Neural progenitor cell (in vitro differentiated cells): ENCODE results near the gene STKLD1. TPM values are rescaled to one million over a fixed set of nuclear protein-coding genes. Genes with fewer than 3 reads are reported as not detected.

Experiments
- DNase-seq: peaks from one replicate; pipeline ENCODE4 v3.0.0-alpha.2; 2016; ENCODE audit warnings: low spot score
- H2AFZ ChIP-seq: fragments of 200-600 bp; sonication (generic); replicated peaks from 2 replicates; pipeline ENCODE4 v1.6.1; 2016; ENCODE audit warnings: antibody characterized with exemption
- H3F3A ChIP-seq: fragments of 200-600 bp; sonication (generic); 2 replicates; pipeline ENCODE4 v1.6.1; 2016; ENCODE audit warnings: antibody characterized with exemption, low read depth
- H3K27ac ChIP-seq: fragments of 200-600 bp; sonication (generic); 2 replicates; pipeline ENCODE4 v1.5.1; 2016; ENCODE audit warnings: mild to moderate bottlenecking
- H3K27me3 ChIP-seq: fragments of 200-600 bp; sonication (generic); 2 replicates; pipeline ENCODE4 v1.6.1; 2016; ENCODE audit warnings: mild to moderate bottlenecking, moderate library complexity
- H3K36me3 ChIP-seq: fragments of 200-600 bp; sonication (generic); 2 replicates; pipeline ENCODE4 v1.5.1; 2016
- H3K4me1 ChIP-seq: fragments of 200-600 bp; sonication (generic); 2 replicates; pipeline ENCODE4 v1.6.1; 2016; ENCODE audit warnings: mixed run types
- H3K4me2 ChIP-seq: fragments of 200-600 bp; sonication (generic); 2 replicates; pipeline ENCODE4 v1.6.1; 2016
- H3K4me3 ChIP-seq: fragments of 200-600 bp; sonication (generic); 2 replicates; pipeline ENCODE4 v1.5.1; 2016
- H3K79me2 ChIP-seq: fragments of 200-600 bp; sonication (generic); 2 replicates; pipeline ENCODE4 v1.6.1; 2016; ENCODE audit warnings: low read depth
- H3K9ac ChIP-seq: fragments of 200-600 bp; sonication (generic); 2 replicates; pipeline ENCODE4 v1.6.1; 2016
- H3K9me3 ChIP-seq: fragments of 200-600 bp; sonication (generic); 2 replicates; pipeline ENCODE4 v1.5.1; 2016; ENCODE audit warnings: low read depth
- H4K20me1 ChIP-seq: fragments of 200-600 bp; sonication (generic); 2 replicates; pipeline ENCODE4 v1.6.1; 2016; ENCODE audit warnings: low read depth
- H3K27ac Mint-ChIP-seq: 3 replicates; pipeline ENCODE4 v1.8.0; 2021; ENCODE audit warnings: mixed read lengths
- H3K27me3 Mint-ChIP-seq: 2 replicates; pipeline ENCODE4 v1.8.0; 2022; ENCODE audit warnings: low read depth, mild to moderate bottlenecking, inconsistent platforms, moderate library complexity, mixed read lengths; ENCODE audit not compliant: insufficient read depth
- H3K36me3 Mint-ChIP-seq: 3 replicates; pipeline ENCODE4 v1.8.0; 2021; ENCODE audit warnings: mixed read lengths
- H3K4me1 Mint-ChIP-seq: 3 replicates; pipeline ENCODE4 v1.8.0; 2021; ENCODE audit warnings: mixed read lengths
- H3K4me3 Mint-ChIP-seq: 3 replicates; pipeline ENCODE4 v1.8.0; 2021; ENCODE audit warnings: mild to moderate bottlenecking, moderate library complexity, mixed read lengths
- H3K9me3 Mint-ChIP-seq: 3 replicates; pipeline ENCODE4 v1.8.0; 2020; ENCODE audit warnings: mixed read lengths
- EZH2 ChIP-seq: fragments of 200-600 bp; sonication (generic); IDR thresholded peaks from 2 replicates; pipeline ENCODE4 v1.6.1; 2017; ENCODE audit warnings: antibody characterized with exemption, mild to moderate bottlenecking, moderate library complexity
- EZH2phosphoT487 ChIP-seq: fragments of 200-600 bp; sonication (generic); IDR thresholded peaks from 2 replicates; pipeline ENCODE4 v1.6.1; 2017; ENCODE audit warnings: antibody characterized with exemption
- total RNA-seq: library from RNA; depleted of rRNA; stranded (reverse); fragments of >200 nt; gene quantifications from 2 replicates; pipeline ENCODE4 v1.2.3, GENCODE V29; 2015; ENCODE audit warnings: low replicate concordance
- TF ChIP-seq, protein P1 (sequence below): fragments of 200-600 bp; sonication (generic); IDR thresholded peaks from 2 replicates; pipeline ENCODE4 v1.5.1; 2017; ENCODE audit warnings: antibody characterized with exemption, mild to moderate bottlenecking

STKLD1 gene
- total RNA-seq, 1 donor from 2014 or later, result 0.58 TPM

DNA sequence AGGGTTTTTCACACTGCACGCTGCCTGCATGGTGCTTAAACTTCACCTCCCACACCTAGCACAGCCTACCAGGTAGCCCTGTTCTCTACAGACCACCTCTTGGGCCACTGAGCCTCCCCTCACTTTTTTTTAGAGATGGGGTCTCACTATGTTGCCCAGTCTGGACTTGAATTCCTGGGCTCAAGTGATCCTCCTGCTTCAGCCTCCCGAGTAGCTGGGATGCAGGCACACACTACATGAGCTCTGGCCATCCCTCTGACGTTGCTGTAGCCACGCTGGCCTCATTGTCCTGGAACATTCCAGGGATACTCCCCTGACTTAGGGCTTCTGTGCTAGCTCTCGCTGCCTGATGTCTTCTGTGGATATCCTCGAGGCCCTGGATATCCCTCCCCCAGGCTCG, 76.4 kb downstream of the STKLD1 start:
- H3K9ac ChIP-seq, result no peak overlapping the region
- Mint-ChIP-seq H3K4me3 (no peak overlapping the region), H3K9me3 (no peaks in the 10 kb centered on the region), H3K27ac (no peak overlapping the region), H3K36me3 (no peaks in the 10 kb centered on the region), H3K27me3 (peaks cover 7% of the 10 kb centered on the region), H3K4me1 (no peaks in the 10 kb centered on the region)
- no peak overlapping the region for H2AFZ ChIP-seq
- TF ChIP-seq EZH2phosphoT487 (no peak), EZH2 (no peak)
- TF ChIP-seq, protein P1, sequence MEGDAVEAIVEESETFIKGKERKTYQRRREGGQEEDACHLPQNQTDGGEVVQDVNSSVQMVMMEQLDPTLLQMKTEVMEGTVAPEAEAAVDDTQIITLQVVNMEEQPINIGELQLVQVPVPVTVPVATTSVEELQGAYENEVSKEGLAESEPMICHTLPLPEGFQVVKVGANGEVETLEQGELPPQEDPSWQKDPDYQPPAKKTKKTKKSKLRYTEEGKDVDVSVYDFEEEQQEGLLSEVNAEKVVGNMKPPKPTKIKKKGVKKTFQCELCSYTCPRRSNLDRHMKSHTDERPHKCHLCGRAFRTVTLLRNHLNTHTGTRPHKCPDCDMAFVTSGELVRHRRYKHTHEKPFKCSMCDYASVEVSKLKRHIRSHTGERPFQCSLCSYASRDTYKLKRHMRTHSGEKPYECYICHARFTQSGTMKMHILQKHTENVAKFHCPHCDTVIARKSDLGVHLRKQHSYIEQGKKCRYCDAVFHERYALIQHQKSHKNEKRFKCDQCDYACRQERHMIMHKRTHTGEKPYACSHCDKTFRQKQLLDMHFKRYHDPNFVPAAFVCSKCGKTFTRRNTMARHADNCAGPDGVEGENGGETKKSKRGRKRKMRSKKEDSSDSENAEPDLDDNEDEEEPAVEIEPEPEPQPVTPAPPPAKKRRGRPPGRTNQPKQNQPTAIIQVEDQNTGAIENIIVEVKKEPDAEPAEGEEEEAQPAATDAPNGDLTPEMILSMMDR, result no peak
- no peaks in the 10 kb centered on the region for H3F3A ChIP-seq
- no peaks in the 10 kb centered on the region for H3K27me3 ChIP-seq
- no peaks in the 10 kb centered on the region for H3K4me1 ChIP-seq
- no peaks in the 10 kb centered on the region for H3K79me2 ChIP-seq
- H3K4me3 ChIP-seq, result no peak overlapping the region
- H3K36me3 ChIP-seq, result no peaks in the 10 kb centered on the region
- no peak overlapping the region for H3K27ac ChIP-seq
- no peak for DNase-seq
- H3K4me2 ChIP-seq, result no peak overlapping the region
- no peaks in the 10 kb centered on the region for H4K20me1 ChIP-seq
- no peaks in the 10 kb centered on the region for H3K9me3 ChIP-seq

DNA sequence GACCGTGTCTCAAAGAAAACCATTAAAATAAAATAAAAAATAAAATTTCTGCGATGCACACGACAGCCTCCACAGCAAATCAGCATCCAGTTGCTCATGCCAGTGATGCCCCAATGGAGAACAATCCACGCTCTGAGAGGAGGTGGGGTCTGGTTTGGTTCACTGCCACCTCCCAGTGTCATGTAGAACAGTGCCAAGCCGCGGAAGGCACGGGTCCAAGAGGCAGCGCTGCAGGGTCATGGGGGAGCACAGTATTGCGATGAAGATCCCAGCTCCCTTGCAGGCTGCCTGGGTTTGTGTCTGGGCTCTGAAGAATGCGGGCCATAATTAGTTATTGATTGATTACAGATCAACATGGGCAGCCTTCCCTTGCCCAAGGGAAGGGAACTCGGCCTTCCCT, 77.5 kb downstream of the STKLD1 start:
- H3K4me3 ChIP-seq, result no peak overlapping the region
- DNase-seq, result no peak
- H3K9me3 ChIP-seq, result no peaks in the 10 kb centered on the region
- peaks cover 2% of the 10 kb centered on the region for H3K27me3 Mint-ChIP-seq
- no peaks in the 10 kb centered on the region for H3K9me3 Mint-ChIP-seq
- H3K9ac ChIP-seq, result no peak overlapping the region
- H3K27ac ChIP-seq, result no peak overlapping the region
- H3K4me1 Mint-ChIP-seq, result no peaks in the 10 kb centered on the region
- peaks cover 2% of the 10 kb centered on the region for H3K27me3 ChIP-seq
- H3K4me1 ChIP-seq, result no peaks in the 10 kb centered on the region
- H3K4me3 Mint-ChIP-seq, result no peak overlapping the region
- no peaks in the 10 kb centered on the region for H4K20me1 ChIP-seq
- H2AFZ ChIP-seq, result no peak overlapping the region
- no peak overlapping the region for H3K4me2 ChIP-seq
- H3K36me3 Mint-ChIP-seq, result no peaks in the 10 kb centered on the region
- no peak overlapping the region for H3K27ac Mint-ChIP-seq
- TF ChIP-seq EZH2 (no peak), EZH2phosphoT487 (no peak)
- TF ChIP-seq, protein P1, result no peak
- H3K79me2 ChIP-seq, result no peaks in the 10 kb centered on the region
- no peaks in the 10 kb centered on the region for H3K36me3 ChIP-seq
- no peaks in the 10 kb centered on the region for H3F3A ChIP-seq

DNA sequence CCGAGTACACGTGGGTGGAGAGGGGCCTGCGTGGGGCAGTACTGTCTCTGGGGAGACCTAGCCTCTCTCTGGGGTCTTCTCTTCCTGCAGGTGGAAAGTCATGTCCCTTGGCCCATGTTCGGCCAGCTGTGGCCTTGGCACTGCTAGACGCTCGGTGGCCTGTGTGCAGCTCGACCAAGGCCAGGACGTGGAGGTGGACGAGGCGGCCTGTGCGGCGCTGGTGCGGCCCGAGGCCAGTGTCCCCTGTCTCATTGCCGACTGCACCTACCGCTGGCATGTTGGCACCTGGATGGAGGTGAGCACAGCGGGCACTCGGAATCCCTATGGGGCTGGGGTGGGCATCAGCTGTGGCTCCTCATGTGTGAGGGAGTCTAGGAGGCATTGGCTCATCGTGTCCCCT, 78.2 kb downstream of the STKLD1 start:
- Mint-ChIP-seq H3K4me1 (peaks cover 2% of the 10 kb centered on the region), H3K27ac (peak overlapping the region; percentile 76), H3K36me3 (no peaks in the 10 kb centered on the region), H3K9me3 (no peaks in the 10 kb centered on the region), H3K4me3 (no peak overlapping the region), H3K27me3 (peaks cover 2% of the 10 kb centered on the region)
- no peak for TF ChIP-seq EZH2
- no peak for TF ChIP-seq EZH2phosphoT487
- TF ChIP-seq, protein P1, result no peak
- H3K27ac ChIP-seq, result no peak overlapping the region
- no peak overlapping the region for H3K4me2 ChIP-seq
- H2AFZ ChIP-seq, result no peak overlapping the region
- peaks cover 5% of the 10 kb centered on the region for H3F3A ChIP-seq
- H3K9me3 ChIP-seq, result no peaks in the 10 kb centered on the region
- H4K20me1 ChIP-seq, result no peaks in the 10 kb centered on the region
- no peaks in the 10 kb centered on the region for H3K79me2 ChIP-seq
- H3K36me3 ChIP-seq, result no peaks in the 10 kb centered on the region
- peaks cover 5% of the 10 kb centered on the region for H3K4me1 ChIP-seq
- H3K4me3 ChIP-seq, result no peak overlapping the region
- H3K27me3 ChIP-seq, result peaks cover 5% of the 10 kb centered on the region
- H3K9ac ChIP-seq, result no peak overlapping the region
- no peak for DNase-seq
